C4-2B (cell line): ENCODE data around the gene RNF10.

Source experiments
- H3K27ac ChIP-seq: fragments of 450-650 bp; 2 replicates; pipeline ENCODE4 v1.5.1; 2017
- CTCF ChIP-seq: fragments of 450-650 bp; conservative IDR thresholded peaks from 2 replicates; pipeline ENCODE4 v1.5.1; 2017; ENCODE audit warnings: mild to moderate bottlenecking
- ZFX ChIP-seq: fragments of 450-650 bp; IDR thresholded peaks from 2 replicates; pipeline ENCODE4 v1.6.1; 2017

Gene RNF10

GRCh38 chr12:120542166-120542565 is 8.0 kb downstream of the RNF10 start:
- H3K27ac ChIP-seq = no peak overlapping the region
- TF ChIP-seq CTCF (no peak), ZFX (no peak)

GRCh38 chr12:120544691-120545090 is 10.5 kb downstream of the RNF10 start:
- peak overlapping the region; percentile 72; the same call in 1 of the 2 replicates for H3K27ac ChIP-seq
- TF ChIP-seq ZFX (no peak), CTCF (no peak)

- H3K27ac ChIP-seq = peak overlapping the region; percentile 72
- TF ChIP-seq CTCF (no peak), ZFX (no peak)
Measured at GRCh38 chr12:120546050-120546386, 11.9 kb downstream of the RNF10 start.

- H3K27ac ChIP-seq = no peak overlapping the region
- no peak for TF ChIP-seq CTCF
- no peak for TF ChIP-seq ZFX
Measured at GRCh38 chr12:120554678-120555077, 20.5 kb downstream of the RNF10 start.

- H3K27ac ChIP-seq = no peak overlapping the region
- no peak for TF ChIP-seq CTCF
- no peak for TF ChIP-seq ZFX
Measured at GRCh38 chr12:120557589-120557988, 23.4 kb downstream of the RNF10 start.

GRCh38 chr12:120562906-120563305 is 28.8 kb downstream of the RNF10 start:
- TF ChIP-seq ZFX (no peak), CTCF (no peak)
- no peak overlapping the region for H3K27ac ChIP-seq

- TF ChIP-seq CTCF (no peak), ZFX (no peak)
- no peak overlapping the region for H3K27ac ChIP-seq
Measured at GRCh38 chr12:120563495-120563894, 29.3 kb downstream of the RNF10 start.

GRCh38 chr12:120571299-120571698 is 37.1 kb downstream of the RNF10 start:
- no peak for TF ChIP-seq CTCF
- TF ChIP-seq ZFX = no peak
- H3K27ac ChIP-seq = no peak overlapping the region
